Spleen (tissue), 11 donors: ENCODE data around the gene SLC1A7. TPM values are rescaled to one million over a fixed set of nuclear protein-coding genes. Genes with fewer than 3 reads are reported as not detected.

Source experiments
- DNase-seq: peaks from one replicate; pipeline ENCODE4 v3.0.0-alpha.2; 2020
- H3K27ac ChIP-seq, 8 donors: fragments of 200-600 bp; sonication (generic) in 7 of 8; 1 replicate in 4 of 8; 2 replicates in 4 of 8; pipeline versions ENCODE4 v1.5.0 to v1.8.0; 2016 to 2021; ENCODE audit warnings: inconsistent platforms in 4 of 8, mild to moderate bottlenecking in 4 of 8, moderate library complexity in 1 of 8
- H3K27me3 ChIP-seq, 7 donors: fragments of 200-600 bp; sonication (generic) in 6 of 7; replicated peaks in 1 of 7; 1 replicate in 4 of 7; 2 replicates in 3 of 7; pipeline versions ENCODE4 v1.5.0 to v1.8.0; 2016 to 2021; ENCODE audit warnings: inconsistent platforms in 3 of 7, mild to moderate bottlenecking in 1 of 7
- H3K36me3 ChIP-seq, 6 donors: fragments of 200-600 bp; sonication (generic) in 5 of 6; 1 replicate in 4 of 6; 2 replicates in 2 of 6; pipeline versions ENCODE4 v1.5.0 to v1.8.0; 2016 to 2021; ENCODE audit warnings: inconsistent platforms in 2 of 6
- H3K4me1 ChIP-seq, 6 donors: fragments of 200-600 bp; sonication (generic) in 5 of 6; 1 replicate in 3 of 6; 2 replicates in 3 of 6; pipeline versions ENCODE4 v1.5.0 to v1.8.0; 2016 to 2021; ENCODE audit warnings: inconsistent platforms in 3 of 6
- H3K4me3 ChIP-seq, 8 donors: fragments of 200-600 bp; sonication (generic) in 7 of 8; 1 replicate in 4 of 8; 2 replicates in 4 of 8; pipeline versions ENCODE4 v1.5.0 to v1.8.0; 2016 to 2021; ENCODE audit warnings: inconsistent platforms in 4 of 8, mild to moderate bottlenecking in 4 of 8, moderate library complexity in 2 of 8
- H3K9me3 ChIP-seq, 8 donors: fragments of 200-600 bp; sonication (generic) in 7 of 8; 1 replicate in 4 of 8; 2 replicates in 4 of 8; pipeline versions ENCODE4 v1.5.0 to v1.8.0; 2016 to 2021; ENCODE audit warnings: inconsistent platforms in 4 of 8
- CTCF ChIP-seq, 11 experiments: fragments of 200-600 bp in 7 of 11; fragments of 450-650 bp in 4 of 11; sonication (generic) in 4 of 11; IDR thresholded peaks in 8 of 11; conservative IDR thresholded peaks in 3 of 11; 1 replicate in 7 of 11; 2 replicates in 4 of 11; pipeline versions ENCODE4 v1.4.0 to v1.8.0; 2016 to 2021; ENCODE audit warnings: antibody characterized with exemption in 11 of 11, inconsistent platforms in 4 of 11, mild to moderate bottlenecking in 1 of 11
- POLR2A ChIP-seq, 3 donors: fragments of 450-650 bp; IDR thresholded peaks; one replicate each; pipeline ENCODE4 v1.5.1; 2017; ENCODE audit warnings: antibody characterized with exemption in 3 of 3, mild to moderate bottlenecking in 1 of 3
- POLR2AphosphoS5 ChIP-seq, 3 donors: sonication (generic); formaldehyde crosslinking; IDR thresholded peaks; one replicate each; pipeline ENCODE4 v1.5.1; 2017; ENCODE audit warnings: antibody characterized with exemption in 3 of 3
- WGBS, 5 donors: extraction: QIAGEN DNeasy Blood & Tissue Kit in 3 of 5; methylation state at CpG; one replicate each; pipeline versions ENCODE4 v1.1.5 to v1.1.7; 2013 to 2018; 5-methylcytosine and 5-hydroxymethylcytosine counted together
- intact Hi-C: fragments of 100-400 bp; cut with DNase I; formaldehyde crosslinking; loops from one replicate; pipeline ENCODE4 v1.15.0; 2023; ENCODE audit warnings: low total_unique reads
- polyA plus RNA-seq, 3 donors: library from polyadenylated mRNA; stranded (reverse); fragments of 200-250 nt; gene quantifications; one replicate each; pipeline ENCODE4 v1.2.1, GENCODE V29; 2013
- total RNA-seq, 7 donors: library from RNA; depleted of rRNA in 3 of 7; stranded (reverse); fragments of >200 nt in 3 of 7; fragmentation: NEBNext Ultra II Directional in 4 of 7; extraction: Animal tissue kit (Norgen Biotek cat#: 25700) in 4 of 7; gene quantifications; one replicate each; pipeline versions ENCODE4 v1.1.0 to v1.2.1, GENCODE V29; 2016 to 2021
- donor health status: healthy with polysubstance abuse.
- donor health status: DM: no; HTN: no; CAD: no; lungs with moderate emphysema.
- donor health status: DM: no; HTN: no; CAD: no.
- donor health status: Bipolar disorder and iron deficiency.
- donor health status: healthy.
- donor health status: DM: no; HTN: no; CAD: no.
- donor health status: DM: yes; HTN: yes; CAD: no.

The SLC1A7 gene
- total and polyA plus RNA-seq, 10 donors = 0.02 to 0.19 (median 0.08) TPM; not detected in 6

DNA sequence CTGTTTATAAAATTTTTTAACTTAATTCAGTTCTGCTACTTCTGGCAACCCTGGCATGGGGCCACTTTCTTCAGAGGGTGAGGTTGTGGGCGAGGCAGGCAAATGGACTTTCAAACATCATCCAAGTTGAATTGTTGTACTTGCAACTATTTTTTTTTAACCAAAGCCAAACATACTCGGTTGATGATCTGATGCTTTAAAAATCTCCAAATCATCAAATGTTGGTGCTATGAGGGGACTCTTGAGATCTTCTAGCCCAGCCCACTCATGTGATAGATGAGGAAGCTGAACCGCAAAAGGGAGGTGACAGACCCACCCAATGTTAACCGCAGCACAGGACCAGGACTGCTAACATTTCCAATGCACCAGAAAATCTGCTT is 6.7 kb downstream of the SLC1A7 start:
- no peak for TF ChIP-seq CTCF (IDR thresholded peaks at IDR 0.05 in 8 of 11, conservative IDR thresholded peaks at IDR 0.05 in 3 of 11)
- TF ChIP-seq POLR2AphosphoS5 (IDR thresholded peaks at IDR 0.05) = no peak
- TF ChIP-seq POLR2A (IDR thresholded peaks at IDR 0.05) = no peak
- peaks cover 0 to 17% (median 12%) of the 10 kb centered on the region in 8 donors for H3K9me3 ChIP-seq
- peak; percentile 27 for DNase-seq
- 66 to 88% (median 80%) methylated on average over 4 of the region's 4 CpGs for WGBS, 5 donors
- peak overlapping the region in 2 of 8 donors; percentile 22 to 28 for H3K27ac ChIP-seq
- H3K4me3 ChIP-seq = no peak overlapping the region
- H3K27me3 ChIP-seq = no peaks in the 10 kb centered on the region
- peaks cover 0 to 6% (median 0%) of the 10 kb centered on the region in 6 donors for H3K4me1 ChIP-seq
- intact Hi-C loops = no loop called here
- no peaks in the 10 kb centered on the region for H3K36me3 ChIP-seq

DNA sequence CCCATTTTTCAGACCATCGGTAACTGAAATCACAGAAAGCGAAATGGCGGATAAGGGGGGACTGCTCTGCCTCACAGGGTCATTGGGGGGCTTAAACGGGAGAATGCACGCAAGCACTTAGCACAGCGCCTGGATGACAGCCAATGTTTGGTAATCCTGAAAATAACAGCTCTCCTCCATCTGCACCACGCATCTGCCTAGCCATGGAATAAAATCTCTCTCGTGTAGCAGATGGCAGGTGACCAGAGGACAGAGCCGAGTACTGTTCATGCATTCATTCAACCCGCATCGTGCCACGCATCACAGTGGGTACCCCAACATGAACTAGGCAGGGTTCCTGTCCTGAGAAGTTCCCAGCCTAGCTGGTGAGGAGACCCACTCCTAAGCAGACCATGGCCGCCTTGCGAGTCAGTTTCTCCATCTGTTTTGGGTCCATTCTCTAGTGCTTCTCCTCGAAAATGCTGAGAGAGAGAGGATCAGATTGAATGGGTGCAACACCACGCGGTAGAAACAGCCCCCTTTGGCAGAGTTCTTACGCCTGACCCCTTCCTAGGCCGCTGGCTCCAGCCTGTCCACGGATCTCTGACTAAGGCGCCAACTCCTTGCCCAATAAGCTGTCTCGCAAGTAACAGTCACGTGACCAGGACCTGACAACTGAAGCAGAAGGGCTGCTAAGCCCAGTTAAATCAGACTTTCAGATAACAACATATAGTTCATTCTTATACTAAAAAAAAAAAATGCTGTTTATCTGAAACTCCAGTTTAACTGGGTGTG is 7.3 kb downstream of the SLC1A7 start:
- Histone ChIP-seq H3K9me3 (peaks cover 0 to 17% (median 12%) of the 10 kb centered on the region in 8 donors), H3K36me3 (no peaks in the 10 kb centered on the region), H3K27ac (peak overlapping the region in 3 of 8 donors; percentile 22 to 28 (median 24)), H3K27me3 (no peaks in the 10 kb centered on the region), H3K4me3 (no peak overlapping the region), H3K4me1 (peaks cover 0 to 6% (median 0%) of the 10 kb centered on the region in 6 donors)
- DNase-seq = peak; percentile 52
- 79 to 88% (median 83%) methylated on average over 23 of the region's 23 CpGs for WGBS, 5 donors
- TF ChIP-seq POLR2AphosphoS5 (IDR thresholded peaks at IDR 0.05) (no peak), CTCF (IDR thresholded peaks at IDR 0.05 in 8 of 11, conservative IDR thresholded peaks at IDR 0.05 in 3 of 11) (no peak), POLR2A (IDR thresholded peaks at IDR 0.05) (no peak)
- intact Hi-C loops = no loop called here

GRCh38 chr1:53134042-53134485 is 8.4 kb downstream of the SLC1A7 start:
- 88 to 98% (median 90%) methylated on average over 7 of the region's 7 CpGs for WGBS, 5 donors
- TF ChIP-seq CTCF (IDR thresholded peaks at IDR 0.05 in 8 of 11, conservative IDR thresholded peaks at IDR 0.05 in 3 of 11) (no peak), POLR2AphosphoS5 (IDR thresholded peaks at IDR 0.05) (no peak), POLR2A (IDR thresholded peaks at IDR 0.05) (no peak)
- intact Hi-C loops = no loop called here
- Histone ChIP-seq H3K27me3 (no peaks in the 10 kb centered on the region), H3K36me3 (no peaks in the 10 kb centered on the region), H3K4me3 (no peak overlapping the region), H3K9me3 (peaks cover 0 to 17% (median 12%) of the 10 kb centered on the region in 8 donors), H3K27ac (no peak overlapping the region), H3K4me1 (peaks cover 0 to 6% (median 0%) of the 10 kb centered on the region in 6 donors)
- peak; percentile 34 for DNase-seq

GRCh38 chr1:53133261-53134041 is 9.0 kb downstream of the SLC1A7 start:
- Histone ChIP-seq H3K9me3 (peaks cover 0 to 17% (median 12%) of the 10 kb centered on the region in 8 donors), H3K4me1 (peaks cover 0 to 6% (median 0%) of the 10 kb centered on the region in 6 donors), H3K27me3 (no peaks in the 10 kb centered on the region), H3K27ac (no peak overlapping the region), H3K36me3 (no peaks in the 10 kb centered on the region), H3K4me3 (no peak overlapping the region)
- no peak for TF ChIP-seq CTCF (IDR thresholded peaks at IDR 0.05 in 8 of 11, conservative IDR thresholded peaks at IDR 0.05 in 3 of 11)
- TF ChIP-seq POLR2A (IDR thresholded peaks at IDR 0.05) = no peak
- TF ChIP-seq POLR2AphosphoS5 (IDR thresholded peaks at IDR 0.05) = no peak
- 78 to 88% (median 82%) methylated on average over 8 to 9 of the region's 9 CpGs for whole genome bisulfite sequencing, 5 donors
- DNase-seq = peak; percentile 11
- intact Hi-C loops = no loop called here
